DND-41 (cell line): ENCODE measurements around the gene ARL2.

ENCODE experiments used
- CTCF ChIP-seq: IDR thresholded peaks from 2 replicates; pipeline ENCODE4 v1.5.1; 2012; ENCODE audit warnings: borderline replicate concordance, low read length, moderate library complexity, mild to moderate bottlenecking; ENCODE audit not compliant: poor library complexity, severe bottlenecking; ENCODE audit errors: extremely low read depth
- EZH2 ChIP-seq: IDR thresholded peaks from 3 replicates; pipeline ENCODE4 v1.6.1; 2012; ENCODE audit warnings: borderline replicate concordance, low read depth, mild to moderate bottlenecking, moderate library complexity, low read length, inconsistent platforms; ENCODE audit not compliant: severe bottlenecking

- no peak for TF ChIP-seq CTCF
- no peak for TF ChIP-seq EZH2
These were observed 37.5 kb downstream of the ARL2 start for GRCh38 chr11:65051398-65051858.
